ENCODE results near the gene PDE6D.

Gene PDE6D

DNA sequence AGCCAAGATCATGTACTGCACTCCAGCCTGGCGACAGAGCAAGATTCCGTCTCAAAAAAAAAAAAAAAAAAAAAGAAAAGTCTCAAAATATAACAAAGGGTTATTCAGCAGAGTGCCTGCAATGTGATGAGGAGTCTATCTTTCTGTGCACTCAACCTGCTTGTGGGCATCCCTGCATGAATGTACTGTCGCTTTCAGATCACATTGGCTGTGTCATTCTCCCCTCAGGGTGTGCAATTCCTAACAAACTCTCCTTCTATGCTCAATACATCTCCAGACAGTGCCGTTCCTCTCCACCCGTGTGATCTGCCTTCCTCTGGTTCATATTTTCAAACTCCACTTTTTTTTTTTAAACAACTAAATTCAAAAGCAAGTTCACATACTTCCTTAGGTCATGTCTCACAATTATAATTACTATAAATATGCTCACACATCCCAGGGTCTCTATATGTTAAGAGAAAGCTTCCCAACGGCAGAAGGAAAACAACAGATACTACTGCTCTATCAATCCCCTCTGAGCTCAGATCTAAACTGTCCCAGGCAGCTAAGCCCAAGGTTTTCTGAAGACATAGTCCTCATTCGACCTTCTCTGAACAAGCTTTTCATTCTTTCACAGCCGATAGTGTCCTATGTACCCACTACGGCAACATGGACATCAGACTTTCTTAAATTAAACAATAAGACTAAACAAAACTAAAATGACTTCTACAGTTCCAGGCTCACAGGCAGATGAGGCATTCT is 37.5 kb downstream of the PDE6D start:
- CTCF ChIA-PET: interaction anchor here (0.6 to 0.7 kb wide), 2 partner anchors 10 to 162 kb away, joined by 3 read pairs; no protein-coding TSS in a partner anchor

DNA sequence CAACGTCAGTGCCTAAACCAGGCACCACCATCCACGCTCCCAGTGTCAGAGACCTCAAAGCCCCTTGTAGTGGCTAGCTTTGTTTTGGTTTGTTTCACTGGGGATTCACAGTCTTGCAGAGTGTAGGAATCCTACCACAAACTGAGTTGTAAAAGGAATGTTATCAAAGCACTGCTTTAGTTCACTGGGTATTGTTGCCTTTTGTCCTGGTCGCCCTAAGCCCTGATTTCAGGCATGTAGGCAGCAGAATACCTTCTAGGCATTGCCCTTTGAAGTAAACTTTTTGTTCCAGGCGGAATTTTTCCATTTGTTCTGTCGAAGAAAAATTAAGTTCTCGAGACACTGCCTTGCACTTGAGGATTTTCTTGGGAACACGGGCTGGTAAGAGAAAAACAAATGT is 43.3 kb downstream of the PDE6D start:
- Histone ChIP-seq H3K36me3 (ENCODE audit: control insufficient read depth in 2 of 2, insufficient read depth in 1 of 2, low read length in 2 of 2) (peaks cover 0 to 26% of the 10 kb centered on the region in 2 experiments; a peak in 2 of 3 replicates), H3K27ac (ENCODE audit: extremely low read depth, low read depth, low read length) (no peak overlapping the region), H3K4me3 (ENCODE audit: low read depth, low read length) (no peak overlapping the region), H3K9me3 (ENCODE audit: control insufficient read depth, insufficient read depth, low read depth, low read length) (no peaks in the 10 kb centered on the region), H3K4me1 (ENCODE audit: control insufficient read depth, insufficient read depth, low read length) (no peaks in the 10 kb centered on the region)
- ChIA-PET CTCF (interaction anchor here (0.5 to 1.3 kb wide), 2 partner anchors 23 to 483 kb away, joined by 4 to 5 read pairs; no protein-coding TSS in a partner anchor), POLR2A (interaction anchor here (0.8 kb wide), 1 partner anchor 12 kb away, joined by 3 read pairs; no protein-coding TSS in a partner anchor)
- TF ChIP-seq ZNF785 (tag by site-specific recombination; IDR thresholded peaks at IDR 0.05) (no peak), ZNF37A (tag by site-specific recombination; IDR thresholded peaks at IDR 0.05) (no peak), ZNF658 (tag by site-specific recombination; IDR thresholded peaks at IDR 0.05) (no peak), ZNF514 (tag by site-specific recombination; IDR thresholded peaks at IDR 0.05) (no peak), GLI4 (tag by site-specific recombination; IDR thresholded peaks at IDR 0.05) (no peak), ZEB2 (tag by site-specific recombination; IDR thresholded peaks at IDR 0.05) (no peak), MYNN (tag by site-specific recombination; IDR thresholded peaks at IDR 0.05; ENCODE audit: borderline replicate concordance) (no peak), SP3 (tag by site-specific recombination; IDR thresholded peaks at IDR 0.05) (no peak), ZNF341 (tag by site-specific recombination; IDR thresholded peaks at IDR 0.05; ENCODE audit: low read depth) (no peak)
- TF ChIP-seq, protein P1, sequence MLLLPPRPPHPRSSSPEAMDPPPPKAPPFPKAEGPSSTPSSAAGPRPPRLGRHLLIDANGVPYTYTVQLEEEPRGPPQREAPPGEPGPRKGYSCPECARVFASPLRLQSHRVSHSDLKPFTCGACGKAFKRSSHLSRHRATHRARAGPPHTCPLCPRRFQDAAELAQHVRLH (tag by site-specific recombination; IDR thresholded peaks at IDR 0.05): no peak
- TF ChIP-seq, protein P2, sequence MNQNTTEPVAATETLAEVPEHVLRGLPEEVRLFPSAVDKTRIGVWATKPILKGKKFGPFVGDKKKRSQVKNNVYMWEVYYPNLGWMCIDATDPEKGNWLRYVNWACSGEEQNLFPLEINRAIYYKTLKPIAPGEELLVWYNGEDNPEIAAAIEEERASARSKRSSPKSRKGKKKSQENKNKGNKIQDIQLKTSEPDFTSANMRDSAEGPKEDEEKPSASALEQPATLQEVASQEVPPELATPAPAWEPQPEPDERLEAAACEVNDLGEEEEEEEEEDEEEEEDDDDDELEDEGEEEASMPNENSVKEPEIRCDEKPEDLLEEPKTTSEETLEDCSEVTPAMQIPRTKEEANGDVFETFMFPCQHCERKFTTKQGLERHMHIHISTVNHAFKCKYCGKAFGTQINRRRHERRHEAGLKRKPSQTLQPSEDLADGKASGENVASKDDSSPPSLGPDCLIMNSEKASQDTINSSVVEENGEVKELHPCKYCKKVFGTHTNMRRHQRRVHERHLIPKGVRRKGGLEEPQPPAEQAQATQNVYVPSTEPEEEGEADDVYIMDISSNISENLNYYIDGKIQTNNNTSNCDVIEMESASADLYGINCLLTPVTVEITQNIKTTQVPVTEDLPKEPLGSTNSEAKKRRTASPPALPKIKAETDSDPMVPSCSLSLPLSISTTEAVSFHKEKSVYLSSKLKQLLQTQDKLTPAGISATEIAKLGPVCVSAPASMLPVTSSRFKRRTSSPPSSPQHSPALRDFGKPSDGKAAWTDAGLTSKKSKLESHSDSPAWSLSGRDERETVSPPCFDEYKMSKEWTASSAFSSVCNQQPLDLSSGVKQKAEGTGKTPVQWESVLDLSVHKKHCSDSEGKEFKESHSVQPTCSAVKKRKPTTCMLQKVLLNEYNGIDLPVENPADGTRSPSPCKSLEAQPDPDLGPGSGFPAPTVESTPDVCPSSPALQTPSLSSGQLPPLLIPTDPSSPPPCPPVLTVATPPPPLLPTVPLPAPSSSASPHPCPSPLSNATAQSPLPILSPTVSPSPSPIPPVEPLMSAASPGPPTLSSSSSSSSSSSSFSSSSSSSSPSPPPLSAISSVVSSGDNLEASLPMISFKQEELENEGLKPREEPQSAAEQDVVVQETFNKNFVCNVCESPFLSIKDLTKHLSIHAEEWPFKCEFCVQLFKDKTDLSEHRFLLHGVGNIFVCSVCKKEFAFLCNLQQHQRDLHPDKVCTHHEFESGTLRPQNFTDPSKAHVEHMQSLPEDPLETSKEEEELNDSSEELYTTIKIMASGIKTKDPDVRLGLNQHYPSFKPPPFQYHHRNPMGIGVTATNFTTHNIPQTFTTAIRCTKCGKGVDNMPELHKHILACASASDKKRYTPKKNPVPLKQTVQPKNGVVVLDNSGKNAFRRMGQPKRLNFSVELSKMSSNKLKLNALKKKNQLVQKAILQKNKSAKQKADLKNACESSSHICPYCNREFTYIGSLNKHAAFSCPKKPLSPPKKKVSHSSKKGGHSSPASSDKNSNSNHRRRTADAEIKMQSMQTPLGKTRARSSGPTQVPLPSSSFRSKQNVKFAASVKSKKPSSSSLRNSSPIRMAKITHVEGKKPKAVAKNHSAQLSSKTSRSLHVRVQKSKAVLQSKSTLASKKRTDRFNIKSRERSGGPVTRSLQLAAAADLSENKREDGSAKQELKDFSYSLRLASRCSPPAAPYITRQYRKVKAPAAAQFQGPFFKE (tag by site-specific recombination; IDR thresholded peaks at IDR 0.05; ENCODE audit: borderline replicate concordance): no peak
- TF ChIP-seq, protein P3, sequence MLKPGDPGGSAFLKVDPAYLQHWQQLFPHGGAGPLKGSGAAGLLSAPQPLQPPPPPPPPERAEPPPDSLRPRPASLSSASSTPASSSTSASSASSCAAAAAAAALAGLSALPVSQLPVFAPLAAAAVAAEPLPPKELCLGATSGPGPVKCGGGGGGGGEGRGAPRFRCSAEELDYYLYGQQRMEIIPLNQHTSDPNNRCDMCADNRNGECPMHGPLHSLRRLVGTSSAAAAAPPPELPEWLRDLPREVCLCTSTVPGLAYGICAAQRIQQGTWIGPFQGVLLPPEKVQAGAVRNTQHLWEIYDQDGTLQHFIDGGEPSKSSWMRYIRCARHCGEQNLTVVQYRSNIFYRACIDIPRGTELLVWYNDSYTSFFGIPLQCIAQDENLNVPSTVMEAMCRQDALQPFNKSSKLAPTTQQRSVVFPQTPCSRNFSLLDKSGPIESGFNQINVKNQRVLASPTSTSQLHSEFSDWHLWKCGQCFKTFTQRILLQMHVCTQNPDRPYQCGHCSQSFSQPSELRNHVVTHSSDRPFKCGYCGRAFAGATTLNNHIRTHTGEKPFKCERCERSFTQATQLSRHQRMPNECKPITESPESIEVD (tag by site-specific recombination; IDR thresholded peaks at IDR 0.05): no peak

More for the DNA sequence above, 37.5 kb downstream of the PDE6D start:
- Histone ChIP-seq H3K9me3 (ENCODE audit: control insufficient read depth, insufficient read depth, low read depth, low read length) (no peaks in the 10 kb centered on the region), H3K36me3 (ENCODE audit: control insufficient read depth in 2 of 2, insufficient read depth in 1 of 2, low read length in 2 of 2) (peaks cover 0 to 3% of the 10 kb centered on the region in 2 experiments; a peak in 2 of 3 replicates), H3K4me1 (ENCODE audit: control insufficient read depth, insufficient read depth, low read length) (no peaks in the 10 kb centered on the region), H3K27ac (ENCODE audit: extremely low read depth, low read depth, low read length) (no peak overlapping the region), H3K4me3 (ENCODE audit: low read depth, low read length) (no peak overlapping the region)
- TF ChIP-seq ZNF610 (tag by site-specific recombination; IDR thresholded peaks at IDR 0.05; ENCODE audit: borderline replicate concordance) (no peak), ZNF157 (tag by site-specific recombination; IDR thresholded peaks at IDR 0.05) (no peak)
- TF ChIP-seq, protein P4, sequence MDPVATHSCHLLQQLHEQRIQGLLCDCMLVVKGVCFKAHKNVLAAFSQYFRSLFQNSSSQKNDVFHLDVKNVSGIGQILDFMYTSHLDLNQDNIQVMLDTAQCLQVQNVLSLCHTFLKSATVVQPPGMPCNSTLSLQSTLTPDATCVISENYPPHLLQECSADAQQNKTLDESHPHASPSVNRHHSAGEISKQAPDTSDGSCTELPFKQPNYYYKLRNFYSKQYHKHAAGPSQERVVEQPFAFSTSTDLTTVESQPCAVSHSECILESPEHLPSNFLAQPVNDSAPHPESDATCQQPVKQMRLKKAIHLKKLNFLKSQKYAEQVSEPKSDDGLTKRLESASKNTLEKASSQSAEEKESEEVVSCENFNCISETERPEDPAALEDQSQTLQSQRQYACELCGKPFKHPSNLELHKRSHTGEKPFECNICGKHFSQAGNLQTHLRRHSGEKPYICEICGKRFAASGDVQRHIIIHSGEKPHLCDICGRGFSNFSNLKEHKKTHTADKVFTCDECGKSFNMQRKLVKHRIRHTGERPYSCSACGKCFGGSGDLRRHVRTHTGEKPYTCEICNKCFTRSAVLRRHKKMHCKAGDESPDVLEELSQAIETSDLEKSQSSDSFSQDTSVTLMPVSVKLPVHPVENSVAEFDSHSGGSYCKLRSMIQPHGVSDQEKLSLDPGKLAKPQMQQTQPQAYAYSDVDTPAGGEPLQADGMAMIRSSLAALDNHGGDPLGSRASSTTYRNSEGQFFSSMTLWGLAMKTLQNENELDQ (tag by site-specific recombination; IDR thresholded peaks at IDR 0.05; ENCODE audit: low read depth): no peak
- POLR2A ChIA-PET: no interaction called here

Data from HEK293 (cell line).